Endometrial microvascular endothelial cells (primary cell): ENCODE measurements around the gene SLC35D1. TPM values are rescaled to one million over a fixed set of nuclear protein-coding genes. Genes with fewer than 3 reads are reported as not detected.
"Not testable (repeated sequence)": the region's sequence is repeated elsewhere in the genome, so short reads cannot be mapped to it uniquely, and the experiment has no call there.

Experiments used
- in situ Hi-C: cut with HindIII; loops from 2 replicates; pipeline ENCODE4 v1.10.0; 2017; ENCODE audit warnings: low sequenced_read_pairs, low pct_unique_long_range_greater_than_20kb; ENCODE audit errors: inconsistent ontology term
- total RNA-seq: library from RNA; depleted of rRNA; stranded (reverse); fragments of >200 nt; gene quantifications from one replicate; pipeline ENCODE4 v1.2.3, GENCODE V29; 2015; ENCODE audit errors: inconsistent ontology term

The SLC35D1 gene
- total RNA-seq = 8.1 TPM

DNA sequence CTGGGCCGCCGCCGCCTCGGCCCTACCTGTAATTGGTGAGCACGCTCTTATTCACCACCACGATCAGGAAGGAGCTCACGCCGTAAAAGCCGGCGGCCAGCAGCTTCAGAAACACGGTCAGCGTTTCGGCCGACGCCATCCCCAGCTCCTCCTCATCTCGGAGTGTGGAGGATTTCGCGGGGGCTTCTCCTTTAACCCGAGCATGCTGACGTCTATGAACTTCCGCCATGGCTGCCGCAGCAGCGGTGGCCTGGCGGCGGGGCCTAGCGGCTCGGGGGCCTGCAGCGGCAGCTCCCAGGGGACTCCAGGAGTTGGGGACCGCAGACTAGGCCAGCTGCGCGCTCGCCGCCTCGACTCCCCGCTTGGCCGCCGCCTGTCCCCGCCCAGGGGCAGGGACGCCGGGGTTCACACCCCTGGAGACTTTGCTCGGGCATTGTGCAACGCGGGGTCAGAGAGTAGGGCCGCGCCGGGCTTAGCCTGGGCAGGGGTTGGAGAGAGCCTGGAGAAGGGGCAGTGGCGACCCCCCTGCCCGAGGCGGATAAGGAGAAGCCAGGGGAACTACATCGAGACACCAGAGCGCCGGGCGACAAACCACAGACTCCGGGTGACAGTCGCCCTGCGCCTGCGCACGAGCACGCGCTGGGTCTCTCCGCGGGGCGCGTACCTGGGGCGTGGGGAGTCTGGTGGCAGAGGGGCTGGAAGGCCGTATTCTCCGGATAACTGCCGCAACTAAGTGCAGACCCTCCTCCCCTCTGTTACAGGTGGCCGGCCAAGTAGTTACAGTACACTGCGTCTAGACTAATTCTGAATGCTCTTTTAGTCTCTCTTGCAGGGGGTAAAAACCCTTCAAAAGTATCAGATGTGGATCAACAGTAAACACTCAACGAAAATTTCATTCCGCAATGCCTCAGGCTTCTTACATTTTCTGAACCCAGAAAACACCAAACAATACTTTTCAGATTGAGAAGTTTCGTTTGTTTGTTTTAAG is at the start of gene SLC35D1:
Gene SLC35D1 (minus strand): TSS at position 364 of the 988 bp plus-strand sequence. CDS start 135 bp downstream, at position 229.
- in situ Hi-C loops = no loop called here

DNA sequence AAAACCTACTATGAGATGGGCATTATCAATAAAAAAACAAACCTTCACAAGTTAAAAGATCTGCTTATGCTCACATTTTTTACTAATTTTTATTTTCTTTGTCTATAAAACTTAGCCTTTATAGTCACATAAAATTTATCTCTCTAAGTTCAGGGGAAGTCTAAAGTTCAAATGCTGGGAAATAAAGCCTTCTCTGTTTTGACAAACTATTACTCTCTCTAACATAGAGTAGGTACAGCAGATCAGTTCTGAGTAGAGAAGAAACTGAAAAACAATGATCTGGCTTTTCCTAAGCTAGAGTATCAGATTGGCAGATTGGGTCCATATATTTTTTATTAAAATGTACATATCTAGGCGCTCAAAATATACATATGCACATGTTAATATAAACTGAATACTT is 49.6 kb upstream of the SLC35D1 start:
- in situ Hi-C loops = no loop called here

DNA sequence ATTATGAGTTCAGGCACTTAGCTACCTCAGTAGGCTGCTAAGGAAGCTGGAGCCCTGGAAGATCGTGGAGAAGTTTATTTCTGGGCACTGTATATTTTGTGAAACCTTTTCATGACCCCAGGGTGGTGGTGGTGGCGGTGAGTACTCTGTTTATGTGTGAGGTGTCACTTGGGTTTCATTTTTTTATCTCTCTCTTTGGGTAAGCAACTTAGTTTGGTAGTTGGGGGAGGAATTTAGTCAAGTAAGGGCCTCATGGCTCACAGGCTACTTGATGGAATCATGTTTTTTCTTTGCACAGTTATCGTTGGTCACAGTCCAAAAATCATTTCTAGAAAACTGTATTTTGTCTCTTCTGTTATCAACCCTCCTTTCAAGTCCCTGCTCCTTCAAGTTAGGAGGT is 46.9 kb upstream of the SLC35D1 start:
- in situ Hi-C loops = no loop called here

DNA sequence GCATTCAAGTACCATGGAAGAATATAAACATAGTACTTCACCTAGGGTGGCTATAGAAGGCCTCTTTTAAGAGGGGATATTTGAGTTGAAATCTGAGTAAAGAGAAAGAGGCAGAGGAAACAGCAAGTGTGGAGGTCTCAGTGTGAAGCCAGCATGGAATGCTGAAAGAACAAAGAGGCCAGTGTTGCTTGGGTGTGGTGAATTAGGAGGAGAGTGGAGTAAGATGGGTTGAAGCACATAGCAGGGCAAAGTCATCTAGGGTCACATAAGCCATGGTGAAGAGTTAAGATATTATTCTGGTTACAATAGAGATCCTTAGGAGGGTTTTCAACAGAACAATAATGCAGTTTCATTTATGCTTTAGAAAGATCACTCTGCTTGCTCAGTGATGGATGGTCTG is 43.4 kb upstream of the SLC35D1 start:
- in situ Hi-C loops = no loop called here

DNA sequence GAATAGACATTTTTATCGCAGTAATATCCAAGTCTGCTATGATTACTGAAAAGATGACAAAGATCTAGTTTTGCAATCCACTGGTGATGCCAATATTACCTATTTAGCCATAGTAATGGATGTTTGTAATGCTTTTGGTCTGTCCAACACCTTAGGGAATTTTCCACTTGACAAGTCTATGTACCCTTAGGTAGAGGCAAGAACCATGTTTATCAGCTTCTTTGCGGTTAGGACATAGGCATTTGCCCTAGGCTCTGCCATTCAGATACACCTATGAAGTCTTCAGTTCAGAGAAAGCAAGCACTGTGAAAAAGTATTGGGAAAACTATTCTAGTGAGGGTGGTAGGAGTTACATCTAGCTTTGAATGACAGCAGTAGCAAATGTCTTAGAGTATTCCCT is 40.2 kb upstream of the SLC35D1 start:
- in situ Hi-C loops = no loop called here

DNA sequence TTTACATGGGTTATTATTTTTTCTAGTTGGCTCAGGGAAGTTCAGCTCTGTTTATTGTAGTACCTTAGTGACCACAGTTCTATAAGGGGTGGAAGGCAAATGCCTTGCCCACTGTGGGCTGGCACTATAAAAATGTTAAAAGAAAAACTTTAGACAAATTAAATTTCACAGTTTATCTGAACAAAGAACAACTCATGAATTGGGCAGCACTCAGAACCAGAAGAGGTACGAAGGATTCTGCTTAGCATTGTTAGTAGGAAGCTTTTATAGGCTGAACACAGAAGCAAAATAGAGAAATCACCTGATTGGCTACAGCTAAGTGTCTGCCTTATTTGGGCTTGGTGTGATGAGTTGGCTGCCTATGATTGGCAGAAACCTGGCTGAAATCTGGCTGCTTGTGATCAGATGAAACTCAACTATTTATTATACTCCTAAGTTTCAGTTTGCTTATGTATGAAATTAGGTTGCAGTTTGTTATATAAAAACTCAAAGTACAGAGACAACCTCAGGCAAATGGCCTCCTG is 35.8 kb upstream of the SLC35D1 start:
- in situ Hi-C loops = no loop called here

DNA sequence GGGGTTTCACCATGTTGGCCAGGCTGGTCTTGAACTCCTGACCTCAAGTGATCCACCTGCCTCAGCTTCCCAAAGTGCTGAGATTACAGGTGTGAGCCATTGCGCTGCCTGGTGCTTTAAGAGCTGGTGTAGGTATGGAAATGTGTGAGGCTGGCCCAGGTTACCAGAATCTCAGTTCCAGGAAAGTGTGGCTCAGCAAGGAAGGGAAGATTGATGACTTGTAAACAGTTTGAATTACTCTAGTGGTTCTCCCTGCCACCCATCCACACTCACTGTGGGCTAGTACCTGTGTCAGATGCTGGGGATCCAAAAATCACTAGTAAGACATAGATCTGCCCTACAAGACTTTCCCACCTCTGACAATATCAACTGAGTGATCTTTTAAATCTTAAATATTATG is 34.5 kb upstream of the SLC35D1 start:
- in situ Hi-C loops = no loop called here

DNA sequence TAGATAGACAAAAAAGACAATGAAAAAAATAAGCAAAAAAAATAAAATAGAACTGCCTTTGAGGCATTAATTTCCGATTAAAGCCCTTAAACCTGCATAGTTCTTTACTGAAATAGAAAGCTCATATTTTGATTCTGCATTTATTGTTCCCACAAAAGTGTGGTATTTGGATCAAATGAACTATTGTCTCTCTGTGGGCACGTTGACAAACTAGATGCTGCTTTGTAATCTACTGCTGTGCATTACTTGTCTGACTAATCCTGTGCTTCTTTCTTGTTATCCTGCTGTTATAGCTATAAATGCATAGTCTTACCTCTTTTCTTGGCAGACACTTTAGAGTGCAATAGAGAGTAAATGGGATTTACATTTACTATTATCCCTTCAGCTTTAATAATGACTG is 31.4 kb upstream of the SLC35D1 start:
- in situ Hi-C loops = no loop called here

DNA sequence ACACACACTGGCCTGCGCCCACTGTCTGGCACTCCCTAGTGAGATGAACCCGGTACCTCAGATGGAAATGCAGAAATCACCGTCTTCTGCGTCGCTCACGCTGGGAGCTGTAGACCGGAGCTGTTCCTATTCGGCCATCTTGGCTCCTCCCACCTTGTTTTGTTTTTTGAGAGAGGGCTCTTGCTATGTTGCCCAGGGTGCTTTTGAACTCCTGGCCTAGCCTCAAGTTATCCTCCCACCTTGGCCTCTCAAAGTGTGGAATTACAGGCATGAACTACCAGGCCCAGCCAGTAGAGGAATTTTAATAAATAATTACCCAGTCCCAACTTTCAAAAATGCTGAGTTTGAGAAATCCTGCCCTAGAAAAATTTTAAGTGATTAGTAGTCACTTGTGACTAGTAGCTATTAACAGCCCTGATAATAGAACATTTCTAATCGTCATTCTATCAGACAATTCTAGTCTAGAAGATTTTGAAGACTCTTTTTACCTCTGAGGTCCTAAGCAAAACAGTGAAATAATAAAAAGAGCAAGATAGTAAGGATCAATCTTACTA is 30.9 kb upstream of the SLC35D1 start:
- in situ Hi-C loops = no loop called here

DNA sequence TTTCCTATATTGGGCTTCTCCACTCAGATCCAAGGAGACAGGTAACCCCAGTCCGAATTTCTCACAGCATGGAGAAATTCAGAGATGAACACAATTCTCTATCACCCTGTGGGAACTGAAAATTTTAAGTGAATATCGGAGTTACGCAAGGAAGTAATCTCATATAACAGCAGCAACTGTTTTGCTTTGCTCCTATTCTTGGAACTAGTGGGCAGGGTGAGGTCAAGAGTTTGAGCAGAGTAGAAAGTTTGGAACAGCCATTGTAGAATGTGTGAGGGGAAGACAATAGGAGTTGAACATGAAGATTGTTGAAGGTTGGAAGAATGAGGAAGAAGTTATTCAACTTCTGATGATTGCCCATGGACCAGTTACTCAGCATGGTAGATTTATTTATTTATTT is 24.3 kb upstream of the SLC35D1 start:
- in situ Hi-C loops = no loop called here

DNA sequence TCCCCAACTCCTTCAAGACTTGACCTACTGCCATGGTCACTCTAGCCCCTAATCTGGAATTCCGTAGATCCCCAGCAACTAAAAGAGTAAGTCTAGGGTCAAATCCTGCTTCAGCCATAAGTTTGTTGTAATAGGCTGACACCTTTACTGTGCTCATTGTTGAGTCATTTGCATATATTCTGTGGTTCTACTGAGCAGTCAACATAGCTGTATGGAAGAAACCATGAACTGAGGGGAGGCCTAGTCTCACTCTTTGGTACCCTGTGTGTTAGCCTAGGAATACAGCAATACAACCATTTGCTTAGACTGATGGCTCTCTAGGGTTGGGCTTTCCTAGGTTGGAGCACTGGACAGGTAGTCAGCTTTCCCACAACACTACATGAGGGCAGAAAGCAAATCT is 23.6 kb upstream of the SLC35D1 start:
- in situ Hi-C loops = no loop called here

DNA sequence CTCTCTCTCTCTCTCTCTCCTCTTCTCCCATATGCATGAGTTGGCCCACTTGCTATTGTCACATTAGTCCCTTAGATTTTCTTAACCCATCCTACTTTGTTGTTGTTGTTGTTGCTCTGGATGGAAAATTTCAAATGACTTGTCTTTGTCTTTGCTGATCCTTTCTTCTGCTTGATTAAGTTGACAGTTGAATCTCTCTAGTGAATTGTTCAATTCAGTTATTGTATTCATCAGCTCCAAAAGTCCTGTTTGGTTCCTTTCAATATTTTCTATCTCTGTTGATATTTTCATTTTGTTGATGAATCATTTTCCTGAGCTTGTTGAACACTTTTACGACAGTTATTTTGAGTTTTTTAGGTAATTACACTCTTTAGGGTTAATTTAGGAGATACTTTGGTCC is 18.8 kb upstream of the SLC35D1 start:
- in situ Hi-C loops = no loop called here

DNA sequence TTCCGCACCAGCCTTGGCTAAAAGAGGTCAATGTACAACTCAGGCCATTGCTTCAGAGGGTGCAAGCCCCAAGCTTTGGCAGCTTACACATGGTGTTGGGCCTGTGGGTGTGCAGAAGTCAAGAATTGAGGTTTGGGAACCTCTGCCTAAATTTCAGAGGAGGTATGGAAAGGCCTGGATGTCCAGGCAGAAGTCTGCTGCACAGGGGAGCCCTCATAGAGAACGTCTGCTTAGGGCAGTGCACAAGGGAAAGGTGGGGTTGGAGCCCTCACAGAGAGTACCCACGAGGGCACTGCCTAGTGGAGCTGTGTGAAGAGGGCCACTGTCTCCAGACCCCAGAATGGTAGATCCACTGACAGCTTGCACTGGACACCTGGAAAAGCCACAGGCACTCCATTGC is 13.7 kb upstream of the SLC35D1 start:
- in situ Hi-C loops = not testable (repeated sequence)

DNA sequence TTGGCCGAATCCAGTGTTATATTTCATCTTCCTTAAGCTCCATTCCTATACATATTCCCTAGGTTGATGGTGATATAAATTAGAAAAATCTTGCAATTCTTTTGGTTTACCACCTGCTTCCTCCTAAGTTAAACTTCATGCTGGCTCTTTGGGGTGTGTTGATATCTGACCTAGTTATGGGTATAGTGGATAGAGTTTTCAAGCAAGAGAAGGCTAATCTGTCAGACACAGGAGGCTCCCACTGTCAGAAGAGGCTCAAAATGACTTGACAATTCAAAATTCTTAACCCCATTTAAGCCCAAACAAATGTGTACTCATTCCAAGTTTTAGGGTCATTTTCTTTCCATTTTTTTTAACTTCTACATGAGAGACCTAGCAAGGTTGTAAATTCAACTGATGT is 8.5 kb upstream of the SLC35D1 start:
- in situ Hi-C loops = no loop called here

DNA sequence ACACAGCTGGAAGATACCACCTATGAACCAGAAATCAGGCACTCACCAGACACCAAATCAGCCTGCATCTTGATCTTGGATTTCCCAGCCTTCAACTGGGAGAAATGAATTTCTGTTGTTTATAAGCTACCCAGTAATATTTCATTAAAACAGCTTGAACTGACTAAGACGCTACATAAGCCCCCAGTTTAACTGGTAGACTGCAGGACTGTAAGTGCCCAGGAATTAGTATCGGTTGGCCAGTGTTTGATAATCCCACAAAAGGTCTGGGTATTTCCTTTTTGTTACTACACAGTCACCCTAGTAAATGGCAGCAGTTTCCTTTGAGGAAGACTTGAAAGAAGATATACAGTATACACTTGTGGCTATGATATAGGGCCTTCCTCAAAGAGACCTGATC is 7.3 kb upstream of the SLC35D1 start:
- in situ Hi-C loops = no loop called here

DNA sequence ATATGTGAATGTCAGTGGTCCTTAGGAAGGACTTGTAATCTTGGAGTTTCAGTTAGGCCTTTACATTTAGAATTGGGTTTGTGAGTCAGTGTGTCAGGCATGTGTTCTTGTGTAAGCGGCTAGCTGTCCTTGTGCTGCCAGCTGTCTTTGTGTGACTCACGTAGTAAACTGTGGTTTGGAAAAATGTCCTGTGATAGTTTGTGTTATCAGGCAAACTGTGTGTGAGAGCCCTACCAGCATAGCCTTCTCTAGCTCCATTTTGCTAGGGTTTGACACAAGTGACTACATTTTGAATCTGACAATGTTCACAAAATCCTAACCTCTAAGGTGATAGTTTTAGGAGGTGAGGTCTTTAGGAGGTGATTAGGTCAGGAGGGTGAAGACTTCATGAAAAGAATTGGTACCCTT is 6.9 kb upstream of the SLC35D1 start:
- in situ Hi-C loops = no loop called here

DNA sequence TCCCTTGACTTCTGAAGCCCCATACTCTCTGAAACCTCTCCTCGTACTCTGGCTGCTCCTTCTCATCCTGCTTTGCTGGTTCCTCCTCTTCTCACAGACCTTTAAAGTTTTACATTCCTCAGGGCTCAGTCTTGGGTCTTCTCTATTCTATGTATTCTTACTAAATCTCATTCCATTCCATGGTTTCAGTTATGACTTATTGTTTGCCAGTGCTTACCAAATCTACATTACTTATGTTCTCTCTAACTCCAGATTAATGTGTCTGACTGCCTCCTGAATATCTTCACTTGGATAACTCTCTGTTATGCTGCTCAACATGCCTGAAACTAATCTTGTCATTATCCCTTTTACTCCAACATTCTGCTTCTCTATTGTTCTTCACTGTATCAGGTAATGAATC is 5.4 kb upstream of the SLC35D1 start:
- in situ Hi-C loops = no loop called here

DNA sequence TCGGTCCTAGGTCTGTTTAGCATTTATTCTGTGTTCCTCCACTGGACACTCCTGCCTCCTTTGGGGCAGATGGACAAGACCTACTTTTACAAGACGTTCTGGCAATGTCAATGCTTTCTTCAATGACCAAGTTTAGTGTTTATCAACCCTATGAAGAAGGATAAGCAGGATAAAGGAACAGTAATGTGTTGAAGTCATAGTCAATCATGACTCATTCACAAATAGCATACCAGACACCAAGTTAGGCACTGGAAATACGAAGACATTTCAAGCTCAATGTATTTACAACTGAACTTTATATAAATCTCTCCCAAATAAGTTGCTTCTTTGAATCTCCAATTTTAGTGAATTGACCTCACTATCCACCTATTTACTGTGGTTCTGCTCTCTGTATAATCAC is 4.8 kb upstream of the SLC35D1 start:
- in situ Hi-C loops = no loop called here

DNA sequence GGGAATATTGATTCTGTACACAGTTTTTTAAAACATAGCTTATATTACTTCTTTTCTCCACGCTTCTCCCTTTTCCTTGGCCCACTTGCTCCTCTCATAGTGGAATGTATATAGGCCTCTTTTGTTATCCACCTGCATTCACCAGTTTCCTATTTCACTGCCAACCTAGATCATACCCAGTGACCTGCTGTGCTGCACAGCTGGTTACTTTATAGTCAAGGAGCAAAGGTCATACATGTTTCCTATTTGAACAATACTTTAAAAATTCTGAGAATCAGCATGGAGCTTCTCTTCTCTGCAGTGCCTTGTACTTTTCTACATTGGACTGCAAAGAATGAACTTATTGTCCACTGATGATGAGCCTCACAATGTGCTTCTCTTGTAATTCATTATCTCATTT is 4.3 kb upstream of the SLC35D1 start:
- in situ Hi-C loops = no loop called here

DNA sequence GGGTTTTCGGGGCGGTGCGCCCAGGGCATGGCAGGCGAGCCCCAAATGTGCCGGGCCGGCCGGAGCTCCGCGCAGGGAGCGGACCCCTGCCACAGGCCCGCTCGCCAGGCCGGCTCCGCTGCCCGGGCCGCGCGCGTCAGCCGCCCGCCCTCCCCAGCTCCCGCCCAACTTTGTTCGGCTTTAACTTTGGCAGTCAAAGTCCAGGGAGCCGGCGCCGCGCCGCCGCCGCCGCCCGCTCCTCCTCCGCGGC is 488 bp downstream of the SLC35D1 start:
- in situ Hi-C loops = no loop called here
